Type B pancreatic cell (in vitro differentiated cells): Measurements from ENCODE around the gene MOGAT2. TPM values are rescaled to one million over a fixed set of nuclear protein-coding genes. Genes with fewer than 3 reads are reported as not detected.

Source experiments
- DNase-seq: peaks from one replicate; pipeline ENCODE4 v3.0.0; 2021; ENCODE audit warnings: mixed read lengths; ENCODE audit not compliant: unreplicated experiment; ENCODE audit errors: extremely low spot score
- H3K27ac Mint-ChIP-seq: 2 replicates; pipeline ENCODE4 v1.8.0; 2021; ENCODE audit warnings: mild to moderate bottlenecking, mixed read lengths
- H3K27me3 Mint-ChIP-seq: 2 replicates; pipeline ENCODE4 v1.8.0; 2021; ENCODE audit warnings: mixed read lengths
- H3K36me3 Mint-ChIP-seq: 2 replicates; pipeline ENCODE4 v1.8.0; 2021; ENCODE audit warnings: mixed read lengths
- H3K4me1 Mint-ChIP-seq: one replicate; pipeline ENCODE4 v1.8.0; 2021; ENCODE audit warnings: mixed read lengths; ENCODE audit not compliant: unreplicated experiment
- H3K4me3 Mint-ChIP-seq: 2 replicates; pipeline ENCODE4 v1.8.0; 2021; ENCODE audit warnings: mild to moderate bottlenecking, mixed read lengths
- H3K9me3 Mint-ChIP-seq: 2 replicates; pipeline ENCODE4 v1.8.0; 2021; ENCODE audit warnings: mixed read lengths
- CTCF ChIP-seq: fragments of 200-600 bp; sonication (generic); conservative IDR thresholded peaks from 2 replicates; pipeline ENCODE4 v1.5.0; 2021; ENCODE audit warnings: antibody characterized with exemption, mild to moderate bottlenecking
- total RNA-seq: library from RNA; stranded (reverse); gene quantifications from 2 replicates; pipeline ENCODE4 v1.2.1, GENCODE V29; 2021; ENCODE audit warnings: low replicate concordance

The MOGAT2 gene
- total RNA-seq, 1 donor from 2014 or later = 1.2 TPM

- TF ChIP-seq CTCF = no peak
- no peaks in the 10 kb centered on the region for H3K27me3 Mint-ChIP-seq
- no peaks in the 10 kb centered on the region for H3K36me3 Mint-ChIP-seq
- H3K4me1 Mint-ChIP-seq = no peaks in the 10 kb centered on the region
- H3K4me3 Mint-ChIP-seq = no peak overlapping the region
- DNase-seq = no peak
- no peak overlapping the region for H3K27ac Mint-ChIP-seq
- H3K9me3 Mint-ChIP-seq = no peaks in the 10 kb centered on the region
Observed at GRCh38 chr11:75779960-75780359, 62.3 kb downstream of the MOGAT2 start.

- H3K27ac Mint-ChIP-seq = no peak overlapping the region
- no peak for TF ChIP-seq CTCF
- H3K36me3 Mint-ChIP-seq = no peaks in the 10 kb centered on the region
- H3K9me3 Mint-ChIP-seq = no peaks in the 10 kb centered on the region
- DNase-seq = no peak
- H3K4me1 Mint-ChIP-seq = no peaks in the 10 kb centered on the region
- H3K27me3 Mint-ChIP-seq = no peaks in the 10 kb centered on the region
- H3K4me3 Mint-ChIP-seq = no peak overlapping the region
Observed at GRCh38 chr11:75780888-75781287, 63.2 kb downstream of the MOGAT2 start.

- DNase-seq = no peak
- Mint-ChIP-seq H3K36me3 (no peaks in the 10 kb centered on the region), H3K4me1 (peaks cover 4% of the 10 kb centered on the region), H3K9me3 (no peaks in the 10 kb centered on the region), H3K27ac (no peak overlapping the region), H3K4me3 (no peak overlapping the region), H3K27me3 (no peaks in the 10 kb centered on the region)
- no peak for TF ChIP-seq CTCF
Observed at GRCh38 chr11:75781296-75781695, 63.7 kb downstream of the MOGAT2 start.

GRCh38 chr11:75781831-75782230 is 64.2 kb downstream of the MOGAT2 start:
- Mint-ChIP-seq H3K36me3 (no peaks in the 10 kb centered on the region), H3K27ac (no peak overlapping the region), H3K4me1 (peaks cover 8% of the 10 kb centered on the region), H3K4me3 (no peak overlapping the region), H3K27me3 (no peaks in the 10 kb centered on the region), H3K9me3 (no peaks in the 10 kb centered on the region)
- DNase-seq = no peak
- TF ChIP-seq CTCF = no peak

Other genes with a start within 250 kb of the MOGAT2 start
- 7.5 and 11.3 TPM in 2 replicates for gene GDPD5, start 191.9 kb upstream of the MOGAT2 start, total RNA-seq
- gene SERPINH1, start 155.6 kb upstream of the MOGAT2 start, total RNA-seq = 151 and 229 TPM in 2 replicates
- 4.3 and 30.5 TPM in 2 replicates for gene MAP6, start 48.8 kb upstream of the MOGAT2 start, total RNA-seq
- gene DGAT2, start 50.9 kb downstream of the MOGAT2 start, total RNA-seq = 5.9 and 11.2 TPM in 2 replicates
- gene UVRAG, start 97.4 kb downstream of the MOGAT2 start, total RNA-seq = 20.7 and 29.5 TPM in 2 replicates